Brain microvascular endothelial cell (primary cell): ENCODE data around the gene NSD1.

Experiments used
- DNase-seq: peaks from one replicate; pipeline ENCODE4 v3.0.0-alpha.2; 2020
- H3K27ac ChIP-seq: fragments of 250-450 bp; sonication (Bioruptor Pico); 2 replicates; pipeline ENCODE4 v1.5.1; 2020; ENCODE audit warnings: mild to moderate bottlenecking, moderate library complexity
- H3K27me3 ChIP-seq: fragments of 250-450 bp; sonication (Bioruptor Pico); replicated peaks from 2 replicates; pipeline ENCODE4 v1.5.1; 2020; ENCODE audit warnings: mild to moderate bottlenecking
- H3K36me3 ChIP-seq: fragments of 250-450 bp; sonication (Bioruptor Pico); replicated peaks from 2 replicates; pipeline ENCODE4 v1.5.1; 2020; ENCODE audit warnings: mild to moderate bottlenecking
- H3K4me3 ChIP-seq: 2 replicates; pipeline ENCODE4 v1.5.1; 2011; ENCODE audit warnings: low read depth, mild to moderate bottlenecking, control low read depth, low read length, moderate library complexity
- in situ Hi-C: cut with HindIII; loops from 2 replicates; pipeline ENCODE4 v1.10.0; 2017; ENCODE audit warnings: low sequenced_read_pairs, low pct_ligation_motif_present
- TF ChIP-seq, protein P1 (sequence below): IDR thresholded peaks from 2 replicates; pipeline ENCODE4 v1.5.1; 2011; ENCODE audit warnings: low read depth, mild to moderate bottlenecking, moderate library complexity, low read length, control low read depth, inconsistent platforms; ENCODE audit errors: missing control alignments

NSD1 gene

DNA sequence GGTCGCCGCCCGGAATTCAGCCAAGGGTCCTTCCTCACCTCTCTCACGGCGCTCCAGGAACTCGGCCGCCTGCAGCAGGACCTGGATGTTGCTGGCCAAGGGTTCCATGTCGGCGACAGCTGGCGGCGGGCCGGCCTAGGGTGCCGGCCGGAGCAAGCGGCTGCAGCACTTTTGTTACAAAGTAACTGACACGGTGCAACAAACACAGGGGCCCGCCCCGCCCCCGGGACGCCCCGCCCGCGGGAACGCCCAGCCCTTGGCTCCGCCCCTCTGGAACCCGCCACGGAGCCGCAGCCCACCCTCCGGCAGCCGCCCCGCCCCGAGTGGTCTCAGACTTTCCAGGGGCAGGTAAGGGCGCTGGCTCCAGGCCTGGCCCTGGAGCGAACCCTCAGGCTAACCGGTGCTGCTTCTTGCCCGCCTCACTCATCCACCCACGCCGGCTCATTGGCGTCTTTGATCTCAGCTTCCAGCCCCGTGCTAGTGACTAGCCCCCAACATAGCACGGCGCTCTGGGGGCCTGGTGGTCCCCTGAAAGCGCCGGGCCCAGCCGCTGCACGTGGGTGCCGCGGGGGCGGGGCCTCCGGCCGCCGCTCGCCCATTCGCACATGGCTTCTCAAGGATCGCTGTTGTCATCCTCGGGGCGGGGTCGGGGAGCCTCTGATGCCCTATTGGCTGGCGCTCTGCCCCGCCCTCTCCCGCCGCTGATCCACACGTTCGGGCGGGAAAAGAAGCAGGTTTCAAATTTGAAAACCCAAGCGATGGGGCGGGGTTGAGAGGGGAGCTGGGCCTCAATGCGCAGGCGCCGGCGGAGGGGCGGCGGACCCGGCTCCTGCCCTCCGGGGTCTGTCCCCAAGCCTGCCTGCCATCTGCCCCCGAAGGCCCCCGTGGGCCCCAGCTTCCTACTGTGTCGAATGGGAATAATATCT, 178.4 kb downstream of the NSD1 start, which contains the start of gene MXD3:
Gene MXD3 (minus strand): TSS at position 176 of the 926 bp plus-strand sequence. CDS start 68 bp downstream, at position 108.
- Histone ChIP-seq H3K4me3 (peak within 1 kb of the TSS; percentile 65), H3K36me3 (peaks cover 4% of the 10 kb centered on the region), H3K27ac (peak within 1 kb of the TSS; percentile 68), H3K27me3 (no peaks in the 10 kb centered on the region)
- in situ Hi-C loops: loop anchor here (25.0 kb wide), 1 partner anchor 125 kb away; the partner anchor contains the start of genes GRK6 and PRR7
- TF ChIP-seq, protein P1, sequence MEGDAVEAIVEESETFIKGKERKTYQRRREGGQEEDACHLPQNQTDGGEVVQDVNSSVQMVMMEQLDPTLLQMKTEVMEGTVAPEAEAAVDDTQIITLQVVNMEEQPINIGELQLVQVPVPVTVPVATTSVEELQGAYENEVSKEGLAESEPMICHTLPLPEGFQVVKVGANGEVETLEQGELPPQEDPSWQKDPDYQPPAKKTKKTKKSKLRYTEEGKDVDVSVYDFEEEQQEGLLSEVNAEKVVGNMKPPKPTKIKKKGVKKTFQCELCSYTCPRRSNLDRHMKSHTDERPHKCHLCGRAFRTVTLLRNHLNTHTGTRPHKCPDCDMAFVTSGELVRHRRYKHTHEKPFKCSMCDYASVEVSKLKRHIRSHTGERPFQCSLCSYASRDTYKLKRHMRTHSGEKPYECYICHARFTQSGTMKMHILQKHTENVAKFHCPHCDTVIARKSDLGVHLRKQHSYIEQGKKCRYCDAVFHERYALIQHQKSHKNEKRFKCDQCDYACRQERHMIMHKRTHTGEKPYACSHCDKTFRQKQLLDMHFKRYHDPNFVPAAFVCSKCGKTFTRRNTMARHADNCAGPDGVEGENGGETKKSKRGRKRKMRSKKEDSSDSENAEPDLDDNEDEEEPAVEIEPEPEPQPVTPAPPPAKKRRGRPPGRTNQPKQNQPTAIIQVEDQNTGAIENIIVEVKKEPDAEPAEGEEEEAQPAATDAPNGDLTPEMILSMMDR: no peak
- DNase-seq: peak; percentile 96

DNA sequence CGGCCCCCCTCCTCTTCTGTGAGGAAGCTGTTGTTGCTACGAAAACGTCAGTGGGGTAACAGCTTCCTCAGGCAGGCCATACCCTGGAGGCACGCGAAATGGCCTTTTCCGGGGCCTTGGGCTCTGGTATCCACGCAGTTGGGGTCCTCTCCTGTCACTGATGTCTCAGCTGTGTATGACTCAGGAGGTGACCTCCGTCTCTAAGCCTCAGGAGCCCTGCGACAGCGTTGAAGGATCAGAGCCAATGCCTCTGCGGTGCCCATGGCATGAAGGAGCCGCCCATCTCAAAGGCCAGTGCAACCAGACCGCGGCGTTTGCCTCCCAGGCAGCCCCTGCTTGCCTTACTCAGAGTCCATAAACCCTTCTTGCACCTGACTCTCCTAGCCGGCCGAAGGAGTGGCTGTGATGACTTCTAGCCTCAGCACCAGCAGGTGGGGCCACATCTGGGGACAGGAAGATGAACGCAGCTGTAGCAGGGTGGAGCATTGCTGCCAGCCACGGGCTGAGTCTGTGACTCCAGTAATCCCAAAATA, 179.1 kb downstream of the NSD1 start:
- Histone ChIP-seq H3K36me3 (no peaks in the 10 kb centered on the region), H3K27me3 (no peaks in the 10 kb centered on the region), H3K27ac (no peak overlapping the region), H3K4me3 (peak overlapping the region; percentile 47)
- TF ChIP-seq, protein P1: no peak
- no peak for DNase-seq
- in situ Hi-C loops: loop anchor here (25.0 kb wide), 1 partner anchor 125 kb away; the partner anchor contains the start of genes GRK6 and PRR7

DNA sequence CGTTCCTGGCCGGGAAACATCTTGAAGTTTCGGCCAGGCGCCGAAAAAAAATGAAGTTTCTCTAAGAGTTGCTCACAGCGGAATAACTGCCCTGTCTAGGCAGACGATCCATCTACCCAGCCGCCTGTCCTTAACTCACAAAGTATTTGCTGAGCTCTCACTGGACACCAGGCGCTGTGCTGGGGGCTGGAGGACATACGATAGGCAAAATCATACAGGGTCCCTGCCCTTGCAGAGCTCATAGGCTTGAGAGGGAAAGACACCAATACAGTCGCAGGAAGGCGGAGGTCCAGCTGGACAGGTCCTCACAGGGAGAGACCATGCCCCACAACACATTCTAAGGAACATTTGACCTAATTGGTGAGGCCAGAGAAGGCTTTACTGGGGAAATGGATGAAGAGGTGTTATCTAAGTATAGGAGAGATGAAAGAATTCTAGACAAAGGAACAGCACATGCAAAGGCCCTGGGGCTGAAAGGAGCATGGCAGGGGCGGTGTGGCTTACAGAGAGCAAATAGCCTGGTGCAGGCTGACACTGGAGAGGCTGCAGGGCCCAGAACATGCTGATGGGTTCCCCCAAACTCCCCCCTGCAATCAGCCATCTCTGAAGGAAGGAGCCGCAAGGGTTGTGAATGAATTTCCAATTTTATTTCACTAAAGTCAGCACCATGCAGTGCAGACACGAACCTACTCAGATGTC, 180.1 kb downstream of the NSD1 start:
- TF ChIP-seq, protein P1: no peak
- no peaks in the 10 kb centered on the region for H3K27me3 ChIP-seq
- in situ Hi-C loops: loop anchor here (25.0 kb wide), 1 partner anchor 124 kb away; the partner anchor contains the start of genes GRK6 and PRR7
- H3K27ac ChIP-seq: no peak overlapping the region
- no peaks in the 10 kb centered on the region for H3K36me3 ChIP-seq
- no peak for DNase-seq
- no peak overlapping the region for H3K4me3 ChIP-seq

DNA sequence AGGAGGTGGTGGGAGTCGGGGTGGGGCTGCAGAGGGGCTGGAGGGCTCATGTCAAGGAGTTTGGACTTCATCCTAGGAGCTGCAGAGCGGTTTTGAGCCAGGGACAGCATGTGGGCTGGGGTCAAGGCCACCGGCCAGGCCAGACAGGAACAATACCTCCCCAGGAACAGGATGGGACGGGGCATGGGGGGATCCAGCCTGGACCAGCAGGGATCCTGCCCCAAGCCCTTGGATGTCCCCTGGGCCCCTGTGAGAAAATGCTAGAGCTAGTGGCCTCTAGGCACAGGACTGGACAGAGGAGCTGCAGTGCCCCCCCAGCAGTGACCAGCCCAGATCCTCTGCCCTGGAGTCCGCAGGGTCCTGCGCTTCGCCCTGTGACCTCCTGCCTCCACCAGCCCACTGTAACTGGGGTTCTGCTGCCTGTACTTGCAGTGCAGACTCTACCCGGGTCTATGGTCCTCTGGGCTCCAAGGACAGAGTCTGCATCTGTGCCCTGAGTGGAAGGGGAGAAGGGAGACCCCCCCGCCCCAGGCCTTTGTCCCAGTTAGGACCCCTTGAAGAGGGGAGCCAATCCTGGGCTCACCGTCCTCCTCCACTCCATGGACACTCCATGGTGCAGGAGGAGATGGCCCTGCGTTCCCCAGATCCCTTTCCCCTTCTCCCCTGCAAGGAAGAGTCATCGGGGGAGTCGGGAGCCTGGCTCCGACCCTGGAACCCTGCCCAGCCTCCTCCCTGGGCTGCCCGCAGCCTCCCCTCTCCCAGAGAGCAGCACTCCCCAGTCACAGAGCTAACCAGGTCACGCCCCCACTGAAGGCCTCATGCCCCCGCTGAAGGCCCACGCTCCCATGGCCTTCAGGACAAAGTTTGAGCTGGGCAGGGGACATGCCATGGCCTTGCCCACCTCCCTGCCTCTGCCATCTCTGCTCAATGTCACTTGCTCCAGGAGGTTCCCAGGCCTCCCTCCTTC, 181.1 kb downstream of the NSD1 start:
- no peaks in the 10 kb centered on the region for H3K36me3 ChIP-seq
- in situ Hi-C loops: loop anchor here (25.0 kb wide), 1 partner anchor 123 kb away; the partner anchor contains the start of genes GRK6 and PRR7
- H3K4me3 ChIP-seq: no peak overlapping the region
- TF ChIP-seq, protein P1: no peak
- no peaks in the 10 kb centered on the region for H3K27me3 ChIP-seq
- H3K27ac ChIP-seq: no peak overlapping the region
- DNase-seq: no peak

DNA sequence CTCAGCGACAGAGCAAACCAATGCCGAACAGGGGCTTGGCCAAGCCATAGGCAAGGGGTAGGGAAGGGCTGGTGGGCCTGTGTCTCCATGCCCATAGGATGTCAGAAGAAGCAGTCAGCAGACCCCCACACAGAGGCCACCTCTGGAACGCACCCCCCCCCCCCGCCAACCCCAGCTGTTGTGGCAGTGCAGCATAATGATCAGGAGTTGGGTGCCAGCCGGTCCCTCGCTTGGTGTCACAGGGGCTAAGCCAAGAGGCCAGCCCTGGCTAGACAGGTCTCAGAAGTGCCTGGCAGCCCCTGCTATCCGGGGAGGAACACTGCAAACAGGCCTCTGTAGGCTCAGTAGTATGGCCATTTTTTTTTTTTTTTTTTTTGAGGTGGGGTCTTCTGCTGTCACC, 181.8 kb downstream of the NSD1 start:
- Histone ChIP-seq H3K27me3 (no peaks in the 10 kb centered on the region), H3K4me3 (no peak overlapping the region), H3K27ac (no peak overlapping the region), H3K36me3 (no peaks in the 10 kb centered on the region)
- no peak for DNase-seq
- TF ChIP-seq, protein P1: no peak
- in situ Hi-C loops: loop anchor here (25.0 kb wide), 1 partner anchor 122 kb away; the partner anchor contains the start of genes GRK6 and PRR7
